A549 treated with CORT108297 at 1 μM for 4 hours (cell line): ENCODE data around the gene SEL1L. TPM values are rescaled to one million over a fixed set of nuclear protein-coding genes. Genes with fewer than 3 reads are reported as not detected.

Experiments used
- total RNA-seq: library from RNA; stranded (reverse); fragments of 200-300 nt; extraction: Qiagen RNA extraction; gene quantifications from 5 replicates; pipeline ENCODE4 v1.2.3, GENCODE V29; 2022

The SEL1L gene
- total RNA-seq: 15.7 to 26.5 TPM (median 22.9 TPM) in 5 replicates

DNA sequence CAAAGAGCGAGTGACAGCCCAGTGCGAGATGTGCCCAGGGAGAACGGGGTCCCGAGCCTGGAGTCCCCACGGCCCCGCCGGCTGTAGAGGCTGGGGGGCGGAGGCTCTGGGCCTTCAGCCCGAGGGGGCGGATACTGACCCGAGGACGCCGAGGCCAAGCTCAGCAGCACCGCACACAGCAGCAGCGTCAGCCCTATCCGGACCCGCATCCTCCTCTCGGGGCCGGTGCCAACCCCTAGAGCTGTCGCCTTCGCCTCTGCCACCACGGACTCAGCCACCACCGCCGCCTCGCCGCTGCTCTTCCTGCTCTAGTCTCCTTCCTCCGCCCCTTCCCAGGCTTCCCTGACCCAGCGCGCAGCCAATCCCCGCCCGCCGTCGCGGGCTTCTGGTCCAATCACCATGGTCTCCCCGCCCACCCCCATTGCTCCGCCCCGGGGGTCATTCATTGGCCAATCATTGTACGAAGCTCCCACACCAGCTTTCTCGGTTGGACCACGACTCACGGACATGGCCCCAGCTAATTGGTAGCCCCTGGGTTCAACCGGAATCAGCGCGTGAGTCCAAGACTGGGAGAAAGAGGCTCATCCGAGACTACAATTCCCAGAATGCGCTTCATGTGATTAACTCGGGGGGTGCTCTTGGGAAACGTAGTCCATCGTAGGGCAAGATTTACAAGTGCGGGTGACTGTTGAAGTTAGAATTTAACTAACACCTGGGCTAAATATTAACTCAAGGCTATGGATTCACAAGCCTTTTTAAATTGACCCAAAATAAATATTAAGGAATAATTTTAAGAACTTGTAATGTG lies at the start of gene SEL1L:
Gene SEL1L, minus strand, starts transcription at position 318 of the 808 bp plus-strand sequence. Its CDS starts 109 bp downstream, at position 209.

Other genes with a start within 250 kb of the SEL1L start
- gene STON2, start 133.5 kb downstream of the SEL1L start, total RNA-seq: 0.53 to 1.0 TPM (median 0.65 TPM) in 5 replicates